Neuron (in vitro differentiated cells): ENCODE results near the gene BCO1.

Experiments used
- H2AFZ ChIP-seq: one replicate; pipeline ENCODE4 v1.6.1; 2013; ENCODE audit warnings: low read depth, mild to moderate bottlenecking, inconsistent platforms, low read length, moderate library complexity
- H3K27me3 ChIP-seq: one replicate; pipeline ENCODE4 v1.6.1; 2013; ENCODE audit warnings: low read length; ENCODE audit not compliant: insufficient read depth
- H3K36me3 ChIP-seq: one replicate; pipeline ENCODE4 v1.6.1; 2013; ENCODE audit warnings: low read length; ENCODE audit not compliant: insufficient read depth
- H3K4me1 ChIP-seq: one replicate; pipeline ENCODE4 v1.6.1; 2013; ENCODE audit warnings: low read length; ENCODE audit not compliant: insufficient read depth
- H3K4me3 ChIP-seq: 2 replicates; pipeline ENCODE4 v1.5.1; 2013; ENCODE audit warnings: mild to moderate bottlenecking, low read length, moderate library complexity
- H3K9me3 ChIP-seq: one replicate; pipeline ENCODE4 v1.6.1; 2013; ENCODE audit warnings: low read length

BCO1 gene, protein sequence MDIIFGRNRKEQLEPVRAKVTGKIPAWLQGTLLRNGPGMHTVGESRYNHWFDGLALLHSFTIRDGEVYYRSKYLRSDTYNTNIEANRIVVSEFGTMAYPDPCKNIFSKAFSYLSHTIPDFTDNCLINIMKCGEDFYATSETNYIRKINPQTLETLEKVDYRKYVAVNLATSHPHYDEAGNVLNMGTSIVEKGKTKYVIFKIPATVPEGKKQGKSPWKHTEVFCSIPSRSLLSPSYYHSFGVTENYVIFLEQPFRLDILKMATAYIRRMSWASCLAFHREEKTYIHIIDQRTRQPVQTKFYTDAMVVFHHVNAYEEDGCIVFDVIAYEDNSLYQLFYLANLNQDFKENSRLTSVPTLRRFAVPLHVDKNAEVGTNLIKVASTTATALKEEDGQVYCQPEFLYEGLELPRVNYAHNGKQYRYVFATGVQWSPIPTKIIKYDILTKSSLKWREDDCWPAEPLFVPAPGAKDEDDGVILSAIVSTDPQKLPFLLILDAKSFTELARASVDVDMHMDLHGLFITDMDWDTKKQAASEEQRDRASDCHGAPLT

DNA sequence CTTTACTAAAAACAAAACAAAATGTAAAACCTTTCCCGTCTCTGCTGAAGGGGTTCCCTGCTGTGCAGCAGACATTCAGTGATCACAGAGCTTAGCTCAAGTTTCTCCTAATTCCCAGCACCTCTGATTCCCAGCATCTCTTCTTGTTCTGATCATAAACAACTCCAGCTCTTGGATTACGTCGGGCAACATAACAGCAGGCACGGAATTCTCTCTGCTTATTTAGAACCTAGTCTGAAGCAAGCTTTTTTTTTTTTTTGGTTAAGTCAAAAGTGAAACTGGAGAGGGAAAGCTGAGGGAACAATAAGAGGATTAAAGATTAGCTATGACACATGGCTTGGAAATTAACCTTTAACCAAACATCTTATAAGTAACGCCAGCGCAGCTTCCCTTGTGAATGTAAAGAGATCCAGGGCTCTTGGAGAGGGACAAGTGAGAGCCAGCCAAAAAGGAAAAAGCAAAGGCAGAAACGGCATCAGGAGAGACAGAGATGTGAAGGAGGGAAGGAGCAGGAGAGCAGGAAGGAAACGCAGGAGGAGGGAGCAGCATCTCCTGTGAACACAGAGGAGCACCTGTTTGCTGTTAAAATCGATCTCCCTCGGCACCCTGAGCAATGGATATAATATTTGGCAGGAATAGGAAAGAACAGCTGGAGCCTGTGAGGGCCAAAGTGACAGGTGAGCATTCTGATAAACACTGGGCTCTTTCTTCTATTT, at the start of gene BCO1:
Gene BCO1 (plus strand): TSS at position 394 of the 716 bp plus-strand sequence. CDS start 220 bp downstream, at position 614.
- peaks cover 19% of the 10 kb centered on the region for H3K4me1 ChIP-seq
- H3K9me3 ChIP-seq: no peaks in the 10 kb centered on the region
- no peaks in the 10 kb centered on the region for H3K36me3 ChIP-seq
- peak within 1 kb of the TSS; percentile 89 for H2AFZ ChIP-seq
- H3K4me3 ChIP-seq: peak within 1 kb of the TSS; percentile 30
- H3K27me3 ChIP-seq: no peaks in the 10 kb centered on the region

DNA sequence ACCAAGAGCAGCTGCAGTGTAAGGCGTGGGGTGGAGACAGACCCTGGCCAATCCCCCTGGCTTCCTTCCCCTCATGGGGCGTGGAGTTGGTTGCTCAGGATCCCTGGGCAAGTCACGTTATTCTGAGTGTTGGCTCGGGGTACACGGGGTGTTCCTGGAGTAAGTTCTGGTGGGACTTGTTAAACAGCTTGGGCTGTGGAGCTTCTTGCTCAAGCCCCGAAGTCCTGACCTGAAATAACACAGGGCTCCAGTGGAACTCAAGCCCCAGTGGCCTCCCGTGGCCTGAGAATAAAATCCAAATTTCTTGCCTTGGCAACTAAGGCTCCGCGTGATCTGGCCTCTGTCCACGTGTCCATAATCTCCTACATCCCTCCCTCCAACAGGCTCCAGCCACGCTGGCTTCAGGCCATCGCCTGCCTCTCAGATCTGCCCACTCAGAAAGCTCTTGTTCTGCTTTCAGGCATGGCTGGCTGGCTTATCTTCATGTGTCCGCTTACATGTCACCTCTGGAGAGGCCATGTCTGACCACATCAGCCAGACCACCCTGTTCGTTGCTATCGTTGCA, 49.3 kb upstream of the BCO1 start:
- Histone ChIP-seq H3K4me3 (no peak overlapping the region), H3K9me3 (no peaks in the 10 kb centered on the region), H2AFZ (no peak overlapping the region), H3K4me1 (no peaks in the 10 kb centered on the region), H3K36me3 (no peaks in the 10 kb centered on the region), H3K27me3 (no peaks in the 10 kb centered on the region)

DNA sequence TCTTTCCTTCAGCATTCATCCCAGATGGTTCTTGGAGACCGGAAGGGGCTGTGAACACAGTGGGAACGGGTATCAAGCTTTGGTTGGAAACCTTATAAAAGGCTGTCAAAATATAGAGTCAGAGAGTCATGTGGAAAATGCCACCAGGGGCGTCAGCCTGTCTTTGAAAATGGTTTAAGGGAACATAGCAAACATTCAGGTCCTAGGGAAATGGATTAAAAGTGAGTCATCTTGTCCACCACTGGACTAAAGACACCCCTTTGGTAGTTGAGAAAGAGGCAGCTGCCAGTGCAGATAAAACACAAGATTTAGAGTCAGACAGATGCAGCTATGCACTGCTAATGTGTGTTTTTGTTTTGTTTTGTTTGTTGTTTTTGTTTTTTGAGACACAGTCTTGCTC, 47.8 kb upstream of the BCO1 start:
- no peaks in the 10 kb centered on the region for H3K4me1 ChIP-seq
- H3K36me3 ChIP-seq: no peaks in the 10 kb centered on the region
- no peak overlapping the region for H2AFZ ChIP-seq
- no peak overlapping the region for H3K4me3 ChIP-seq
- no peaks in the 10 kb centered on the region for H3K9me3 ChIP-seq
- H3K27me3 ChIP-seq: no peaks in the 10 kb centered on the region

DNA sequence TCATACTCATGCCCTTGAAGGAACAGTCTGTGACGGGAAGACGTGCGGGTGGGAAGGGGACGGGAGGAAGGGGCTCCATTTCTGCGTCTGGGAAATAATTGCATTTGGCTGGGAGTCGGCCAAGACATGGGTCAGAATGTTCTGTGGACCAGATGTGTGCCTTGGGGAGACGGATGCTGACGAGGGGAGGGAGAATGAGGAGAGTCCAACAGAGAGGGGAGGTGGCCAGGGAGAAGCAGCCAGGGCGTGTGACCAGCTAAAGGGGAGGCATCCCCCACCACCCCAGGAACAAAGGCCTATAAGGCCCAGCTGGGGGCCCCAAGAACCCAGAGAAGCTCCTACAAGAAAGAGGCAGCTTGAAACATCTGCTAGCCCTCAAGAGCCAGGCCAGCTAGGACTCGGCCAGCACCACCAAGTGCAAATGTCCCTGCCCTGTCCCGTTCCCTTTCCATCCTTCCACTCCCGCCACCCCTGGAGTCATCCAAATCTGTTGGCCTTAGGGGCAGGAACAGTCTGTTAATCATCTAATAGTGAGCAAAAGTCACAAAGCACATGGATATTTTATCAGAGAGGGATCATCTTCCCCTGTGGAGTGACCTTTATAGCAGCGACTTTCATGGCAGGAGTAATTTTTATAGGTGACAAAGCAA, 42.5 kb upstream of the BCO1 start:
- Histone ChIP-seq H2AFZ (no peak overlapping the region), H3K9me3 (no peaks in the 10 kb centered on the region), H3K4me1 (no peaks in the 10 kb centered on the region), H3K36me3 (no peaks in the 10 kb centered on the region), H3K4me3 (no peak overlapping the region), H3K27me3 (no peaks in the 10 kb centered on the region)

DNA sequence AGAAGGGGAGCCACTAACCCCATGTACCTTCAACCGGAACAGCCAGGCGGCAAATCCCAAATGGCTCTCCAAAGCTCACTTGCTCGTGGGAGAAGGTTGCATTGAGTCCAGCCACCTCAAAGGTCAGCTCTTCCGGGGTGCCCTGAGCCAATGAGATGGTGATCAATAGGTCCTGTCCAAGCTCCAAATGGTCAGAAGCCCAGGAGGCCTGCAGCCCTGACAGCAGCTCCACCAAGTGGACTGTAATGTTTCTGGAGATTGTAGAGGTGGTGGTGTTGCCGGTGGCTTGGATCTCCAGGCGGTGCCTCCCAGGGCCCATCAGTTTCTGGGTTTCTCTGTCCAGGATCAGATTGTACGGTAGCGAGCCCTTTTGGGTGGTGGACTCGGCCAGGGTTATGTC, 39.9 kb upstream of the BCO1 start:
- Histone ChIP-seq H3K4me1 (no peaks in the 10 kb centered on the region), H2AFZ (no peak overlapping the region), H3K9me3 (no peaks in the 10 kb centered on the region), H3K4me3 (no peak overlapping the region), H3K27me3 (no peaks in the 10 kb centered on the region), H3K36me3 (no peaks in the 10 kb centered on the region)

DNA sequence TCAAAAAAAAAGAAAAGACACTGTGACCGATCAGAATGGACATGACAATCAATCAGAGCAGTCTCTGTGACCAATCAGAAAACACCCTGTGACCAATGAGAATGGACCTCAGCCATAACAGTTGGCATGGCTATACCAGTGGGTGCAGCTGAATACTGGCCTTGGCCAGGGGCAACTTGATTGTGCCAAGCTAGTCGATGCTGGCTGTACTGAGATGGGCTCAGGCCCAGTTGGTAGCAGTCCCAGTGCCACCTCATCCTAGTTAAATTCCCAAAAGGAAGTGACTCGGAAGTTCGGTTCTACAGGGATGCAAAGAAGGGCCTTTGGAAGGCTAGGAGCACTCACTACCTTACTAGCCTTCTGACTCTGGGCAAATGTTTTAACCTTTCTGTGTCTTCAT, 37.2 kb upstream of the BCO1 start:
- Histone ChIP-seq H3K36me3 (no peaks in the 10 kb centered on the region), H2AFZ (no peak overlapping the region), H3K4me3 (no peak overlapping the region), H3K27me3 (no peaks in the 10 kb centered on the region), H3K4me1 (no peaks in the 10 kb centered on the region), H3K9me3 (no peaks in the 10 kb centered on the region)

DNA sequence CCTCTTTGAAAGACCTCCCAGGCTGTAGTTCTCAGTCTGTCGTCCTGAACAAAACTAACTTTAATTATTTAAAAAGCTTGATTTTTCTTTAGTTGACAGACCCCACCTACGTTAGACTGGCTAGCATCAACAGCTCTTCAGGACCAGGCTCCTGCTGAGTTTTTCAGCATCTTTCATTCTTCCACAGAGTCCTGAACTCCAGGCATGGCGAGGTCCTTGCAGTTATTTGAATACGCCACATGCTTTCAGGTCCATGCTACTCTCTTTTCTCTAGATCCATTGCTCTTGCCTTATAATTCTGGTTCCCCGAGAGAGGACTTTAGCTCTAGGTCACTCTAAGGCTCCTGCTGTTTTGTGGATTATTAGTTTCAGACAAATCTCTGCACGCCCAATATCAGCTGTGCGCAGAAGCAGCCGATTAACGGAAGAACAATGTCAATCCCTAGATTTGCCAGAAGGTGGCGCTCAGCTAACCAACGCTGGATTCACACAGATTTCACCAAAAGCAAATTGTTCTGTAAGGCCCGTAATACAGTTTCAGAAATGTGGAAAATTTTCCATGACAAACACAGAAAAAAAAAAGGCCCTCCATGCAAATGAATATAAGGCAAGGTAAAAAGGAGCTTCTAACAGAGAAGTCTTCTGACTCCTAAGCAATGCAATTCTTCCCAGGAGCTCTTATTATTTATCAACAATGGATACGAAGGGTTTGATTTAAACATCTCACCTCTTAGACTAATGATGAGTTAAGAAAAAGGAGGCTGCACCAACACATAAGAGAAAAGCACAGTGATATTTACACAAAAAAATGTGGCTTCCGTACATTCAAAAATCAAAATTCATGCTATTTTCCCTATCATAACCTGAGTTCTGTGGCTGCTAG, 33.5 kb upstream of the BCO1 start:
- H3K27me3 ChIP-seq: peaks cover 13% of the 10 kb centered on the region
- H3K9me3 ChIP-seq: no peaks in the 10 kb centered on the region
- no peak overlapping the region for H3K4me3 ChIP-seq
- H3K4me1 ChIP-seq: no peaks in the 10 kb centered on the region
- H2AFZ ChIP-seq: no peak overlapping the region
- no peaks in the 10 kb centered on the region for H3K36me3 ChIP-seq

DNA sequence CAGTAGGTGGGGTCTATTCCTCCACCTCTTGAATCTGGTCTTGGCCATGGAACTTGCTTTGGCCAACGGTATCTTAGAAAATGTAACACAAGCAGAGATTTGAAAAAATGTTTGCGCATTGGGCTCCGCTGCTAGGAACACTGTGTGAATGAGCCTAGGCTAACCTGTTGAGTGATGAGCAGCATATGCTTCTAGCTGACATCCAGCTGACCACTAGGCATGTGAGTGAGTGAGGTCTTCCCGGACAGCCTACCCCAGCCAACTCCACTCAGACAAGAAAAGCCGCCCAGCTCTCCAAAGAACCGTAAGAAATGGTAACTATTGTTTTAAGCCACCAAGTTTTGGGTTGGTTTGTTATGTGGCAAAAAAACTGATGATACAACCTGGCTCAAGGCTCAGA, 31.4 kb upstream of the BCO1 start:
- H3K27me3 ChIP-seq: peaks cover 13% of the 10 kb centered on the region
- no peaks in the 10 kb centered on the region for H3K36me3 ChIP-seq
- H2AFZ ChIP-seq: no peak overlapping the region
- H3K4me1 ChIP-seq: no peaks in the 10 kb centered on the region
- H3K4me3 ChIP-seq: no peak overlapping the region
- H3K9me3 ChIP-seq: no peaks in the 10 kb centered on the region

DNA sequence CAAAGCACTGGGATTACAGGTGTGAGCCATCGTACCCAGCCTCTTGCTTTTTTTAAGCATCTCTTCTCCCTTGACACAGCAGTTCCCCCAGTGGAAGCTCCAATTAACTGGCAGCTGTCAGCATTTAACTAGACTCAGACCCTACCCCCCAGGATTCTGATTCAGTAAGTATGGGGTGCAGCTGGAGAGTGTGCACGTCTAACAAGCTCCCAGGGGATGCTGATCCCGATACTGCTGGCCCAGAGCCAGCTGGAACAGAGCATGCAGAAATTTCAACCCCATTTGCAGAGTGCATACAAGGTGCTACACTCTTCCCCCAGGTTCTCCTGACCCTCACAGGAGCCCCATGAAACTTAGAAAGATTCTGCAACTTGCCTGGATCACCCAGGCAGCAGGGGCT, 27.7 kb upstream of the BCO1 start:
- no peaks in the 10 kb centered on the region for H3K9me3 ChIP-seq
- H3K4me3 ChIP-seq: no peak overlapping the region
- H3K27me3 ChIP-seq: peaks cover 13% of the 10 kb centered on the region
- no peaks in the 10 kb centered on the region for H3K36me3 ChIP-seq
- H3K4me1 ChIP-seq: no peaks in the 10 kb centered on the region
- H2AFZ ChIP-seq: no peak overlapping the region

DNA sequence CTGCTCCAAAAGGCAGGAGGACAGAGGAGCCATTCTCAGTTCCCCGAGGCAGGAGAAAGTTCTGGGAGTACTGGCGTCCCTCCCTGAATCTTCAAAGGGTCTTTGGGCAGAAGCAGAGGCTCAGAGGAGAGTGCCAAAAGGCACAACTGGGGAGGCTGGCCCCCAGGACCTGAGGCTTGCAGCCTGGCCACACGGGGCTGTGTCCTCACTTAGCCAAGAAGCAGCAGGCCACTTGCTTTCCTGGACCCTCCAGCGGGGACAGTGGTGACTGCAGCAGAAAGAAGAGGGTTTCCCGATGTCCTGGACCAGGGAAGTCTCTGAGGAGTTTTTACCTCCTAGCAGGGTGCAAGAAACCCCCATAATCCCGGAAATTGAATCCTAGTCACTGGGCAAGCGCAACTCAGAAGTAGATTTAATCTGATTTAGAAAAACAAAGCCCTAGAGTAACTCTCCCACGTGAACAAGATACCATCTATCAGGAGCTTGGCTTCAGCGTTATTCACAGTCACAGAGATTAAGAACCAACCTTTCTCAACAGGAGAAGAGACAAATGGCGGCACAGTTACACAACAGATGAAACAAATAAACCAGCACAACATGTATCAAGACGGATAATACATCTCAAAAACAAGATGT, 25.5 kb upstream of the BCO1 start:
- H3K9me3 ChIP-seq: no peaks in the 10 kb centered on the region
- H3K4me1 ChIP-seq: no peaks in the 10 kb centered on the region
- peaks cover 8% of the 10 kb centered on the region for H3K27me3 ChIP-seq
- H2AFZ ChIP-seq: no peak overlapping the region
- H3K36me3 ChIP-seq: no peaks in the 10 kb centered on the region
- H3K4me3 ChIP-seq: no peak overlapping the region

DNA sequence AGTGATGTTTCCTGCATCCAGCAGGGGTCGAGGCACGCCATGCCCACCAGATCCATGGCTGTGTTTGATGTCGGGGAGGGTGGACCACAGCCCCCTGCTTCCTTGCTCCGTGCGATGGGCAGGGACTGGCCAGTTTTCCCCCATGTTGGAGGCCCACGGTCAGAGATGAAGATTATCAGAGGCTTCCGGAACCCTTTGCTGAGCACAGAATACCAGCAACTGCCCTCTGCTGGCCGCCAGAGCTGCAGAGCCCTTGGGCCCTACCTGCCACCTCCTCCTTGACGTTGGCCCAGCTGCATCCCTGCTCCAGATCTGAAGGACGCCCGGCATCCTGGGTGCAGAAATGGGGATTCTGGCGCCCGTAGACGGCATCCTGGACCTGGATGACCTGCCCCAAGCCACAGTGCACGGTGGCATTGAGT, 23.7 kb upstream of the BCO1 start:
- Histone ChIP-seq H2AFZ (no peak overlapping the region), H3K27me3 (no peaks in the 10 kb centered on the region), H3K36me3 (no peaks in the 10 kb centered on the region), H3K9me3 (no peaks in the 10 kb centered on the region), H3K4me1 (no peaks in the 10 kb centered on the region), H3K4me3 (no peak overlapping the region)

DNA sequence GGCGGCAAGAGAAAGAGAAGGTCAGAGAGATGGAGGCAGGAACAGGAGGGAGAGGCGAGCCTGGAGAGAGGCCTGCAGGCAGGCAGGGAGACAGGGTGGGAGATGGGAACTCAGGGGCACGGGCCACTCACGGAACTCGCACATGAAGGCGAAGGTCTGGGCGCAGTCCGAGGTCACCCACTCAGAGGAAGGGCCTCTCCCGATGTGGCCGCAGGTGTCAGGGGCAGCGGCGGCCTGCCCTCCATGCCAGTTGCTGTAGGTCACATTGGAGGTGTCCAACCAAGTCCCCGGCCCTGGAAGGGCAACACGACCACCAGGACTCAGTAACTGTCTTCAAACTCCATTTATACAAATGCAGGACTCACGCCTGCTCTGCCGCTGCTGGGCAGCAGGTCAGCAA, 22.4 kb upstream of the BCO1 start:
- Histone ChIP-seq H3K4me1 (no peaks in the 10 kb centered on the region), H3K36me3 (no peaks in the 10 kb centered on the region), H3K27me3 (no peaks in the 10 kb centered on the region), H3K4me3 (no peak overlapping the region), H3K9me3 (no peaks in the 10 kb centered on the region), H2AFZ (no peak overlapping the region)
